GM18505 (cell line): ENCODE data around the gene UNCX.

Experiments
- ATAC-seq: cut with Tn5 transposase; IDR thresholded peaks from one replicate; pipeline ENCODE4 v1.9.1; 2021; ENCODE audit not compliant: unreplicated experiment
- POLR2A ChIP-seq: IDR thresholded peaks from 4 replicates; pipeline ENCODE4 v1.6.1; 2011; ENCODE audit warnings: borderline replicate concordance; ENCODE audit not compliant: insufficient read depth, insufficient read length; ENCODE audit errors: extremely low read depth

UNCX gene

GRCh38 chr7:1223196-1223981, 9.3 kb upstream of the UNCX start:
- no peak for ATAC-seq

GRCh38 chr7:1224086-1224716, 8.5 kb upstream of the UNCX start:
- ATAC-seq: no peak
- no peak for TF ChIP-seq POLR2A

More at GRCh38 chr7:1223196-1223981, 9.3 kb upstream of the UNCX start:
- no peak for TF ChIP-seq POLR2A

GRCh38 chr7:1225030-1225429, 7.6 kb upstream of the UNCX start:
- TF ChIP-seq POLR2A: no peak
- ATAC-seq: no peak

- ATAC-seq: no peak
- no peak for TF ChIP-seq POLR2A
These were observed 7.1 kb upstream of the UNCX start for GRCh38 chr7:1225441-1226185.

GRCh38 chr7:1226186-1226901, 6.3 kb upstream of the UNCX start:
- TF ChIP-seq POLR2A: no peak

GRCh38 chr7:1227071-1227804, 5.4 kb upstream of the UNCX start:
- no peak for ATAC-seq
- TF ChIP-seq POLR2A: no peak

More at GRCh38 chr7:1226186-1226901, 6.3 kb upstream of the UNCX start:
- no peak for ATAC-seq

- no peak for TF ChIP-seq POLR2A
- ATAC-seq: no peak
These were observed 4.7 kb upstream of the UNCX start for GRCh38 chr7:1227814-1228544.

GRCh38 chr7:1228545-1229201, 4.0 kb upstream of the UNCX start:
- TF ChIP-seq POLR2A: no peak
- no peak for ATAC-seq

GRCh38 chr7:1229202-1229947, 3.3 kb upstream of the UNCX start:
- no peak for ATAC-seq
- TF ChIP-seq POLR2A: no peak

GRCh38 chr7:1229956-1230355, 2.7 kb upstream of the UNCX start:
- no peak for TF ChIP-seq POLR2A
- no peak for ATAC-seq
